ENCODE data around the gene CACNG5.

DNA sequence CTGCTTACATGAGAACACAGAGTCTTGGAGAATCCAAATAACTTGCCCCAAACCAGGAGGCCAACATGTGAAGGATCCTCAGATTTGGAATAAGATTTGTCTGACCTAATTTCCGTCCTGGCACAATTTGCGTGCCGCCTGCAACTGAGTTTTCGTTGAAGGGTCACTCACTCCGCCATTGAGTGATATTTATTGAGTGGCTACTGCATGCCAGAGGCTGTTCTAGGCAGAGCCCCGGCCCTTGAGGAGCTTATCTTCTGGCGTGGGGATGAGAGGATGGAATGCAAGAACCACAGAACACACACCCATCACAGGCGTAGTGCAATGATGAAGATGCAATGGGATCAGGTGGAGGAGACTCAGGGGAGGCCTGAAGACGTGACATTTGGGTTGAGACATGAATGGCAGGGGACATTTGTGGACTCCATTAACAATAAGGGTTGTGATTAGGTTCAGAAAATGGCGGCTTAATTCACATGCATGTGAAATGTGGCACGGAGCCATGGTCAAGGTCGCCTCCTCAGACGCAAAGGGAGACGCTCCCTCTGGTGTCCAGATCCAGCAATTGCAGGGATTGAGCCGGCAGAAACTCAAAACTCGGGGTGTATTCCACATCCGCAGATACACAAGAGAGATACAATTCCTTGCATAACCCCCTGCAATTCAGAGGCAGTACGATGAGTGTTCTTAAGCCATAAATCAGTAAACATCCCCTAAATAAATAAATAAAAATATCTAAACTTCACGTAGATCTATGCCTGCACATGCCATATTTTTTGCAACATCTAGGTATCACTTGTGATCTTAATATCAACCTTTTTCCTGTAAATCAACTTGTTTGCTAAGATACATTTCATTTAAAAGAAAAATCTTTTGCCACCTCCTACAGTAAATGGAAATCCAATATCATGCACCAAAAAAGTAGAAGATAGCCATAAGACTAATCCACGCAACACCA, 71.7 kb downstream of the CACNG5 start:
- no peak for TF ChIP-seq ISL1 (CRISPR knock-in tag; IDR thresholded peaks at IDR 0.05)
- TF ChIP-seq, protein P1, sequence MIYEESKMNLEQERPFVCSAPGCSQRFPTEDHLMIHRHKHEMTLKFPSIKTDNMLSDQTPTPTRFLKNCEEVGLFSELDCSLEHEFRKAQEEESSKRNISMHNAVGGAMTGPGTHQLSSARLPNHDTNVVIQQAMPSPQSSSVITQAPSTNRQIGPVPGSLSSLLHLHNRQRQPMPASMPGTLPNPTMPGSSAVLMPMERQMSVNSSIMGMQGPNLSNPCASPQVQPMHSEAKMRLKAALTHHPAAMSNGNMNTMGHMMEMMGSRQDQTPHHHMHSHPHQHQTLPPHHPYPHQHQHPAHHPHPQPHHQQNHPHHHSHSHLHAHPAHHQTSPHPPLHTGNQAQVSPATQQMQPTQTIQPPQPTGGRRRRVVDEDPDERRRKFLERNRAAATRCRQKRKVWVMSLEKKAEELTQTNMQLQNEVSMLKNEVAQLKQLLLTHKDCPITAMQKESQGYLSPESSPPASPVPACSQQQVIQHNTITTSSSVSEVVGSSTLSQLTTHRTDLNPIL (CRISPR knock-in tag; IDR thresholded peaks at IDR 0.05; ENCODE audit: low read depth): no peak
- TF ChIP-seq ZNF70 (CRISPR knock-in tag; IDR thresholded peaks at IDR 0.05): no peak; the same call in none of the 2 replicates
- no peak for TF ChIP-seq RARB (CRISPR knock-in tag; IDR thresholded peaks at IDR 0.05)
- TF ChIP-seq PATZ1 (CRISPR knock-in tag; IDR thresholded peaks at IDR 0.05; ENCODE audit: borderline replicate concordance): no peak
- TF ChIP-seq SNAI2 (CRISPR knock-in tag; IDR thresholded peaks at IDR 0.05): no peak

Measured in SK-N-SH treated with all-trans-retinoic acid at 6 μM for 48 hours (cell line).